HCT116 (cell line): ENCODE data around the gene DPF3. TPM values are rescaled to one million over a fixed set of nuclear protein-coding genes. Genes with fewer than 3 reads are reported as not detected.

ENCODE experiments used
- ATAC-seq: fragments of 200-7000 bp; cut with Tn5 transposase; 2 replicates; pipeline ENCODE4 v1.9.1; 2020; ENCODE audit warnings: mild to moderate bottlenecking, moderate library complexity
- BruUV-seq: library from RNA; stranded (reverse); fragments of 400-500 nt; replicated peaks from 2 replicates; lab custom pipeline; 2021; lab: Mats Ljungman, UMichigan
- CTCF ChIA-PET: fragments of 300-600 bp; sonication (Branson Sonifier 250); formaldehyde crosslinking; loops from one replicate; lab custom pipeline; 2021; ENCODE audit warnings: antibody characterized with exemption; lab: Charles Lee
- POLR2A ChIA-PET: fragments of 300-600, 350-600 bp; sonication (Branson Sonifier 250); formaldehyde crosslinking; loops from one replicate; lab custom pipeline; 2021; ENCODE audit warnings: antibody characterized with exemption; lab: Charles Lee
- RAD21 ChIA-PET, 2 experiments: fragments of 300-600 bp; sonication (Branson Sonifier 250); formaldehyde crosslinking; loops; one replicate each; lab custom pipeline; 2023; ENCODE audit warnings: low total read pairs in 2 of 2; ENCODE audit not compliant: uncharacterized antibody in 2 of 2, unreplicated experiment in 2 of 2, low non-redundant PET in 1 of 2; lab: Charles Lee
- DNase-seq: peaks from one replicate; pipeline ENCODE4 v3.0.0-alpha.2; 2010; ENCODE audit warnings: low read depth, low spot score
- H2AFZ ChIP-seq: fragments of 200-600 bp; shearing (Covaris generic), sonication (generic); 2 replicates; pipeline ENCODE4 v1.6.1; 2017; ENCODE audit warnings: low read depth, mixed run types, mixed read lengths, antibody characterized with exemption, low read length; ENCODE audit not compliant: poor library complexity, severe bottlenecking
- H3K27ac ChIP-seq: 2 replicates; pipeline ENCODE4 v1.5.1; 2012; ENCODE audit warnings: low read depth, low read length
- H3K27me3 ChIP-seq: fragments of 200-600 bp; sonication (generic); 2 replicates; pipeline ENCODE4 v1.6.1; 2016; ENCODE audit warnings: mixed run types, low read length, mixed read lengths; ENCODE audit not compliant: insufficient read depth
- H3K36me3 ChIP-seq, 2 experiments: fragments of 200-500 bp in 1 of 2; fragments of 200-600 bp in 1 of 2; sonication (Bioruptor generic) in 1 of 2; sonication (generic) in 1 of 2; 2 replicates each; pipeline versions ENCODE4 v1.5.1 to v1.6.1; 2014 to 2016; ENCODE audit warnings: low read length in 2 of 2, inconsistent platforms in 1 of 2, mixed read lengths in 1 of 2, mixed run types in 1 of 2; ENCODE audit not compliant: insufficient read depth in 2 of 2, control insufficient read depth in 1 of 2
- H3K4me1 ChIP-seq, 2 experiments: fragments of 200-600 bp in 1 of 2; sonication (generic) in 1 of 2; 2 replicates each; pipeline versions ENCODE4 v1.5.1 to v1.6.1; 2012 to 2017; ENCODE audit warnings: low read length in 2 of 2, inconsistent platforms in 1 of 2, mild to moderate bottlenecking in 1 of 2, mixed read lengths in 1 of 2, mixed run types in 1 of 2, moderate library complexity in 1 of 2; ENCODE audit not compliant: insufficient read depth in 2 of 2, control insufficient read depth in 1 of 2
- H3K4me2 ChIP-seq: fragments of 200-600 bp; sonication (generic); 2 replicates; pipeline ENCODE4 v1.6.1; 2017; ENCODE audit warnings: mixed run types, low read length, mixed read lengths
- H3K4me3 ChIP-seq, 2 experiments: fragments of 200-600 bp in 1 of 2; sonication (generic) in 1 of 2; replicated peaks in 1 of 2; 2 replicates each; pipeline ENCODE4 v1.5.1; 2011 to 2016; ENCODE audit warnings: low read length in 2 of 2, control low read depth in 1 of 2, low read depth in 1 of 2, mild to moderate bottlenecking in 1 of 2, mixed read lengths in 1 of 2, mixed run types in 1 of 2
- H3K79me2 ChIP-seq: fragments of 200-600 bp; sonication (generic); 2 replicates; pipeline ENCODE4 v1.6.1; 2017; ENCODE audit warnings: mild to moderate bottlenecking, mixed run types, low read length, moderate library complexity, mixed read lengths; ENCODE audit not compliant: insufficient read depth
- H3K9ac ChIP-seq: fragments of 200-600 bp; sonication (generic); 2 replicates; pipeline ENCODE4 v1.6.1; 2016; ENCODE audit warnings: low read length, mixed read lengths
- H3K9me2 ChIP-seq: fragments of 200-600 bp; sonication (generic), shearing (Covaris generic); 2 replicates; pipeline ENCODE4 v1.6.1; 2017; ENCODE audit warnings: mixed run types, mild to moderate bottlenecking, moderate library complexity; ENCODE audit not compliant: insufficient read depth
- H3K9me3 ChIP-seq, 2 experiments: fragments of 200-500 bp in 1 of 2; fragments of 200-600 bp in 1 of 2; sonication (Bioruptor generic) in 1 of 2; sonication (generic) in 1 of 2; 2 replicates each; pipeline ENCODE4 v1.6.1; 2014 to 2017; ENCODE audit warnings: low read length in 2 of 2, mixed read lengths in 2 of 2, inconsistent platforms in 1 of 2, low read depth in 1 of 2, mild to moderate bottlenecking in 1 of 2, mixed run types in 1 of 2, moderate library complexity in 1 of 2; ENCODE audit not compliant: control insufficient read depth in 1 of 2, insufficient read depth in 1 of 2
- H4K20me1 ChIP-seq: fragments of 200-600 bp; sonication (generic), shearing (Covaris generic); 2 replicates; pipeline ENCODE4 v1.6.1; 2017; ENCODE audit warnings: mixed run types, mild to moderate bottlenecking, moderate library complexity; ENCODE audit not compliant: insufficient read depth
- CEBPB ChIP-seq: IDR thresholded peaks from 2 replicates; pipeline ENCODE4 v1.6.1; 2012; ENCODE audit warnings: low read depth
- CTCF ChIP-seq, 3 experiments: fragments of 200-600 bp in 1 of 3; sonication (generic) in 1 of 3; IDR thresholded peaks in 2 of 3; conservative IDR thresholded peaks in 1 of 3; 2 replicates each; pipeline ENCODE4 v1.5.1; 2012 to 2017; ENCODE audit warnings: low read depth in 2 of 3, low read length in 2 of 3, antibody characterized with exemption in 1 of 3, borderline replicate concordance in 1 of 3, control low read depth in 1 of 3, mild to moderate bottlenecking in 1 of 3, mixed read lengths in 1 of 3, mixed run types in 1 of 3, moderate library complexity in 1 of 3; ENCODE audit not compliant: insufficient read depth in 1 of 3
- ELF1 ChIP-seq: IDR thresholded peaks from 2 replicates; pipeline ENCODE4 v1.6.1; 2012; ENCODE audit warnings: low read depth, borderline replicate concordance
- EZH2 ChIP-seq: fragments of 200-600 bp; sonication (generic); IDR thresholded peaks from 2 replicates; pipeline ENCODE4 v1.6.1; 2017; ENCODE audit warnings: antibody characterized with exemption, mixed run types
- MAX ChIP-seq: IDR thresholded peaks from 2 replicates; pipeline ENCODE4 v1.6.1; 2012
- POLR2AphosphoS5 ChIP-seq: IDR thresholded peaks from 2 replicates; pipeline ENCODE4 v1.6.1; 2011; ENCODE audit warnings: mild to moderate bottlenecking, low read depth, low read length, moderate library complexity
- REST ChIP-seq: IDR thresholded peaks from 2 replicates; pipeline ENCODE4 v1.6.1; 2012; ENCODE audit warnings: low read depth
- SIN3A ChIP-seq: IDR thresholded peaks from 2 replicates; pipeline ENCODE4 v1.6.1; 2012; ENCODE audit warnings: low read depth
- SP1 ChIP-seq: IDR thresholded peaks from 2 replicates; pipeline ENCODE4 v1.6.1; 2012; ENCODE audit warnings: low read depth
- ZBTB33 ChIP-seq: IDR thresholded peaks from 2 replicates; pipeline ENCODE4 v1.6.1; 2011; ENCODE audit warnings: mild to moderate bottlenecking, low read length, moderate library complexity; ENCODE audit not compliant: insufficient replicate concordance; ENCODE audit errors: extremely low read depth
- ZFX ChIP-seq: fragments of 450-650 bp; IDR thresholded peaks from 2 replicates; pipeline ENCODE4 v1.6.1; 2017
- ZNF274 ChIP-seq: fragments of 200-500 bp; sonication (Bioruptor generic); IDR thresholded peaks from 2 replicates; pipeline ENCODE4 v1.6.1; 2014; ENCODE audit warnings: mild to moderate bottlenecking, low read depth, low read length, inconsistent platforms
- intact Hi-C: fragments of 100-400 bp; cut with micrococcal nuclease; formaldehyde crosslinking; loops from 2 replicates; pipeline ENCODE4 v1.10.0; 2022
- total RNA-seq: library from RNA; stranded (reverse); gene quantifications from one replicate; pipeline ENCODE4 v1.2.1, GENCODE V29; 2021; ENCODE audit not compliant: unreplicated experiment

Gene DPF3
- total RNA-seq, 1 experiment from 2014 or later: 0.27 TPM

GRCh38 chr14:72605921-72606220 lies 288.0 kb downstream of the DPF3 start:
- POLR2A ChIA-PET: no interaction called here
- Histone ChIP-seq H3K4me3 (no peak overlapping the region), H3K9me3 (no peaks in the 10 kb centered on the region), H3K4me1 (peaks cover 7 to 20% of the 10 kb centered on the region in 2 experiments), H4K20me1 (no peaks in the 10 kb centered on the region), H3K27ac (no peak overlapping the region), H3K4me2 (no peak overlapping the region), H3K79me2 (no peaks in the 10 kb centered on the region), H3K27me3 (no peaks in the 10 kb centered on the region)
- RAD21 ChIA-PET: no interaction called here
- intact Hi-C loops: no loop called here
- no peak for ATAC-seq
- TF ChIP-seq ZFX (no peak), SIN3A (no peak), SP1 (no peak), EZH2 (no peak), CEBPB (no peak), POLR2AphosphoS5 (no peak), MAX (no peak)
- TF ChIP-seq, all 23 proteins: peak for 0
- DNase-seq: no peak
- Histone ChIP-seq H3K9ac (no peak overlapping the region), H3K36me3 (no peaks in the 10 kb centered on the region), H2AFZ (no peak overlapping the region), H3K9me2 (no peaks in the 10 kb centered on the region; the same call in 1 of the 2 replicates)
- CTCF ChIA-PET: no interaction called here
- BruUV-seq: no TSS peak

- H3K9me2 ChIP-seq: no peaks in the 10 kb centered on the region; the same call in 1 of the 2 replicates
- DNase-seq (no peak), ATAC-seq (no peak)
- CTCF ChIA-PET: no interaction called here
- no peak overlapping the region for H2AFZ ChIP-seq
- H3K9me3 ChIP-seq: no peaks in the 10 kb centered on the region
- H3K79me2 ChIP-seq: no peaks in the 10 kb centered on the region
- intact Hi-C loops: no loop called here
- H3K4me3 ChIP-seq: no peak overlapping the region
- H3K9ac ChIP-seq: no peak overlapping the region
- H3K4me2 ChIP-seq: no peak overlapping the region
- no peaks in the 10 kb centered on the region for H3K27me3 ChIP-seq
- H3K4me1 ChIP-seq: peaks cover 7 to 20% of the 10 kb centered on the region in 2 experiments
- BruUV-seq: no TSS peak
- POLR2A ChIA-PET: no interaction called here
- RAD21 ChIA-PET: no interaction called here
- no peaks in the 10 kb centered on the region for H4K20me1 ChIP-seq
- no peaks in the 10 kb centered on the region for H3K36me3 ChIP-seq
- H3K27ac ChIP-seq: no peak overlapping the region
- no peak for TF ChIP-seq ZNF274
- no peak for TF ChIP-seq CTCF (IDR thresholded peaks at IDR 0.05 in 2 of 3, conservative IDR thresholded peaks at IDR 0.05 in 1 of 3; ENCODE audit: borderline replicate concordance in 1 of 3, insufficient read depth in 1 of 3, low read depth in 2 of 3, low read length in 2 of 3)
- no peak for TF ChIP-seq ELF1
- TF ChIP-seq REST: no peak
- TF ChIP-seq ZBTB33: no peak
- no peak for TF ChIP-seq SP1
These were observed 288.6 kb downstream of the DPF3 start for GRCh38 chr14:72605096-72605920.
